Activated CD8-positive, alpha-beta memory T cell treated with anti-CD3 and anti-CD28 coated beads, Interleukin-2, amount 50 U/mL, for 48 hours (primary cell): ENCODE measurements around the gene ELFN2.

ENCODE experiments used
- DNase-seq: peaks from one replicate; pipeline ENCODE4 v3.0.0-alpha.2; 2020

Gene ELFN2

GRCh38 chr22:37352481-37352880 lies 74.8 kb downstream of the ELFN2 start:
- no peak for DNase-seq

DNA sequence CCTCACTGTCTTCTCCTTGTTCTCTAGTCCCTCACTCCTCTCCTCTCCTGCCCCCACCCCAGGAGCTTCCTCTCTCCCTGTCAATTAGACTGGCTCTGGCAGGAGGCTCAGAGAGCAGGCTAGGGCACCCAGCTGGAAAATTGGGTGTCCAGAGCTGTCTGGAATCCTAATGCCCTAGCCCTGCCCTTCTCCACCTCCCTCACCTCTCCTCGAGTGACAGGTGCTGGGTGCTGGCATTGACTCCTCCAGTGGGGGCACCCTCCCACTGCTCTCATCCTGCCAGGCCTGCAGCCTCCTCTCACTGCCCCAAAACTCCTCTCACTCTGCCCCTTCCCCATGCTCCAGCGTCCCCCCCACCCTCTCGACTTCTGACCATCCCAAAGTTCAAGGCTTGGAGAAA lies 76.0 kb downstream of the ELFN2 start:
- DNase-seq, result no peak

- DNase-seq, result no peak
These were observed 78.0 kb downstream of the ELFN2 start for GRCh38 chr22:37349043-37349814.

DNA sequence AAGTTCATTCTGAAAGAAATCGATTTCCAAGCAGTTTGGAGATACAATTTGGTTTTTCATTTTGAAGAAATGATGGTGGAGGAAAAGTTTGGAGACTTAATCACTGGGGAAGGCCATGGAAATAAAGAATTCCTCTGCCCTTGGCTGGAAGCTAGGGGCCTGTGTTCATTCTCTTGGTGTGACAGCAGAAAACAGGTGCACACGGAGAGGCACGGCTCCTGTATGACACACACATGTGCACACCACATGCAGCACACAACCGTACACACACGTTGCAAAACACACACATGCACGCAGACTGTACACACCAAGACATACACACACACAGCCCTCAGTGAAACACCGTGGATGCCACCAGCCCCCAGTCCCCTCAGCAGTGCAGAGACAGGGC lies 80.8 kb downstream of the ELFN2 start:
- no peak for DNase-seq

GRCh38 chr22:37345863-37346504 lies 81.3 kb downstream of the ELFN2 start:
- DNase-seq, result no peak

DNA sequence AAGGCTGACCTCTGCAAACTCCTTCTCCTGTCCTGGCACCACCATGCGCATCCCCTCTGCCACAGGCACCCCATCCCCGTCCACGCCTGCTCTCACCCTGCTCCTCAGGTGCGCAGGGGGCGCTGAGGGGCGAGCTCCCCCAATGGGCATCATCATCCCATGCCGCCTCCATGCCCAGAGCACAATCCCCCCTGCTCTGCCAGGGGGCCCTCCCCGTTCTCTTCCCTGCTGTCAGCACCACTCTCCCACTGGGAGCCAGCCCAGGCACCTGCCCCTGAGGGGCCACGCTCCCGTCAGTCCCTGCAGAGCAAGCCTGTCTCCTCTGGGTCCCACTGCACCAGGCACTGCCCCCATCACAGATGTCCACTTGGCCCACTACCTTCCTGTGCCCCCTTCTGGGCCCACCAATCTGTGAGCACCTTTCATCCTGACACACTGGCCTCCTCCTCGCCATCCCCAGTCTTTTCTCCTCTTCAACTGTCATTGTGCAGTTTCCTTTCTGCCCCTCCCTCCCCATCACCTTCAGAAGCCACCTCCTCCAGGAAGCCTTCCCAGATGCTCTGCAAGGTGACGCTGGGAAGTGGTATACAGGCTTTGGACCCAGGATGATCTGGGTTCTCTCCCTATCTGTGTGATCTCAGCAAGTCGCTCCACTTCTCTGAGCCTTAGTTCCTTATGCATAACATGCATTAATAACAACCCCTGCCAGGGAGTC lies 82.4 kb downstream of the ELFN2 start:
- DNase-seq, result no peak

DNA sequence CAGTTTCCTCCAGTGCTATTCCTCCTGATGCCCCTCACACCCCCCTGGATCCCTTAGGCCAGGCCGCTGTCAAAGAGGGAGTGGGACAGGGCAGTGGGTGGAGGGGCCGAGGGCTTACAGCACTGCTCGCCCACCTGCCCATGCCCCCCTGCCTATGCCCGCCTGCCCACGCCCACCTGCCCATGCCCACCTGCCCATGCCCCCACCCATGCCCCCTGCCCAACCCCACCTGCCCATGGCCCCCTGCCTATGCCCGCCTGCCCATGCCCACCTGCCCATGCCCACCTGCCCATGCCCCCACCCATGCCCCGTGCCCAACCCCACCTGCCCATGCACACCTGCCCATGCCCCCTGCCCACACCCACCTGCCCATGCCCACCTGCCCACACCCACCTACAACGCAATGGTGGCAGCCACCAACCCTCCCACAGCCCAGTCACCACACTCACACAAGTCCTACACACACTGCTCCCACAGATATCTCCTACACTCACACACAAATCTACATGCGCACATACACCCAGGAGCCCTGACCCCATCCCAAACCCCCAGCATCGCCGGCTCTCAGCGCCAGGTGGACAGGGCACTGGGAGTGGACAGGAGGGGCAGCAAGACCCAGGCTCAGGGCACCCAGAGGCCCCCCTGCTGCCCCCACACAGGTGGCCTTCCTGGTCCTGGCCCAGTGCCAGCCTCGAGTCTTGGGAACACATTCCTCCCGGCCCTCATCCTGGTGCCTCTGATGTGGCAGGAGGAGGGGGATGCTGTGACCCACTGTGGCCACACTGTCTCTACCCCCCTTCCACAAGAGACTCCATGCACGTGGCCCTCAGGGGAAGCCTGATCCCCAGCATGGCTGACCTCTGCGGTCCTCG lies 83.2 kb downstream of the ELFN2 start:
- DNase-seq, result no peak

GRCh38 chr22:37343348-37343747 lies 83.9 kb downstream of the ELFN2 start:
- no peak for DNase-seq

GRCh38 chr22:37342065-37342464 lies 85.2 kb downstream of the ELFN2 start:
- DNase-seq, result no peak

DNA sequence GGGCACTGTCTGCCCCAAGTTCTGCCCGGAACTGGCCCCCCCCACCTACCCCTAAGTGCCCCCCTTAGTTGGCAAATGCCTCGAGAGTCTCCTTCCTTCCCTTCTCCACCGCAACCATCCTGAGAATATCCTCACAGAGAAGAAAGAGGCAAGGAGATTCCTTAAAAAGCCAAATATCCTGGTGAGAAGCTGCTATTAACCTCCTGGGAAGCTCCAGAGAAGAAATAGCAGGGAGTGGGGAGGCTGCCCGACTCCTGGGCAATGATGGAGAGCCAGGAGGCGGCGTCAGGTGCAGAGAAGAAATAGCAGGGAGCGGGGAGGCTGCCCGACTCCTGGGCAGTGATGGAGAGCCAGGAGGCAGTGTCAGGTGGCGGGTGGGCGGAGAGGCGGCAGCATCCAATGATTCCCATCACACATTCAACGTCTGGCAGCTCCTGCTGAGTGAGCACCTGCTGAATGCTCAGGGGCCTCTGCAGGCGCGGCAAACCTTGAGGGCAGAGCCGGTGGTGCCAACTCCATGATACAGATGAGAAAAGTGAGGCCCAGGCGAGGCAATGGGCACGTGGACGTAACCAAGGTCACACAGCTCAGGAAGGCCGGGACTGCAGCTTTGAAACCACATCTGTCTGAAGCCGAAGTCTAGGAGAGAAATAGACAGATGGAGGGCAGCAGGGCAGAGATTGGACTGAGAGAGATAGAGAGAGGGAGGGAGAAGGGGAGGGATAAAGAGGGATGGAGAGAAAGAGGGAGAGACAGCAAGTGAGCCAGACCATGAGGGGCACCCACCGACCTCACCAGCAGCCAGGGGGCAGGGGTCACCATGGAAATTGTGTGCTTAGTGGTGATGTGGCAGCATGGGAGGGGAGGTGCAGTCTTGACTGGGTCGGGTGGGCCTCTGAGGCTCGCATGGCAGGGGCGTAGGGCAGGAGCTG lies 86.7 kb downstream of the ELFN2 start:
- no peak for DNase-seq

- DNase-seq, result no peak
These were observed 88.6 kb downstream of the ELFN2 start for GRCh38 chr22:37338539-37339246.

DNA sequence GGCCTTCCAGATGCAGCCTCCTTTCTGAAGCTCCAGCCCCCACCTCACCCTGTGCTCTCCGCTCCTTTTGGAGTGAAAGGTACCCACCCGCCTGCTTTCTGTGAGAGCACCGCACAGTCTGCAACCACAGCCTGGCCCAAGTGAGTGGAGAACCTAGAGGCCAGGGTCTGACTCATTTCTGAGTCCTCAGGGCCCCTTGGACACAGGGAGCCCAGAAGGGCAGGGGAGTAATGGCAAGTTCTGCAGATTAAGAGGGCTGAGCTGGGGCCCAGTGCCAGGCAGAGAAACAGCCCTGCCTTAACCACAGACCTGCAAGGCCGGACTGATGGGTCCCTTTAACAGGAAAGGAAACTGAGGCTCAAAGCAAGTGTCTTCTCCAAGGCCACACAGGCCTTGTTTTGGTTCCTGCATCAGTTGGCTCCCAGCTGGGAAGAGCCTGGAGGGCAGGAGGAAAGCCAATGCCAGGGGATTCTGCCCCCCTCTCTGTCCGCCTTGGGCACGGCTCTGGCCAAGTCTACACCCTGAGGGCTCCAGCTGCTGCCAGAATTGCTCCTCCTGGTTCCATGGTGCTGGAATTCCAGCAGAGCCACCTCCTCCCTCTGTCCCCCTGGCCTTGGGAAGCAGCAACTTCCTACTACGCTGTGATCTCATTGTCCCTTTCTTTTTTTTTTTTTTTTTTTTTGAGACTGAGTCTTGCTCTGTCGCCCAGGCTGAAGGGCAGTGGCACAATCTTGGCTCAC lies 89.9 kb downstream of the ELFN2 start:
- DNase-seq, result no peak

- no peak for DNase-seq
These were observed 90.7 kb downstream of the ELFN2 start for GRCh38 chr22:37336579-37336978.

DNA sequence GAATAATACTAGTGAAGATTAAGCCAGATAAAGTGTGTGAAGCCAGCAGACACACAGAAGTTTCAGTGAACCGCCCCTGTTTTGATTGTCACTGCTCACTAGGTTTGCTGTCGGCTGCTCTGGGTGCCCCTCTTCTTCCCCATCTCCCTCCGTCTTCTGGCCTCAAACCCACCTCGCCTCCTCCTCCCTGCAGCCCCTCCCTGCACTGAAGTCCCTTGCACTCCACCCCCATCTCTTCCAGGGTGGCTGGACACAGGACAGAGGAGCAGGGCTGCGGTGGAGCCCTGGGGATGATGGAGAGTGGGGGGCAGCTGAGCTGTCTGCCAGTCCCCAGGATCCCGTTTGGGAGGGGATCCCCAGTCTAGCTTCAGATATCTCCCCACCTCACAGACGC lies 91.5 kb downstream of the ELFN2 start:
- no peak for DNase-seq

DNA sequence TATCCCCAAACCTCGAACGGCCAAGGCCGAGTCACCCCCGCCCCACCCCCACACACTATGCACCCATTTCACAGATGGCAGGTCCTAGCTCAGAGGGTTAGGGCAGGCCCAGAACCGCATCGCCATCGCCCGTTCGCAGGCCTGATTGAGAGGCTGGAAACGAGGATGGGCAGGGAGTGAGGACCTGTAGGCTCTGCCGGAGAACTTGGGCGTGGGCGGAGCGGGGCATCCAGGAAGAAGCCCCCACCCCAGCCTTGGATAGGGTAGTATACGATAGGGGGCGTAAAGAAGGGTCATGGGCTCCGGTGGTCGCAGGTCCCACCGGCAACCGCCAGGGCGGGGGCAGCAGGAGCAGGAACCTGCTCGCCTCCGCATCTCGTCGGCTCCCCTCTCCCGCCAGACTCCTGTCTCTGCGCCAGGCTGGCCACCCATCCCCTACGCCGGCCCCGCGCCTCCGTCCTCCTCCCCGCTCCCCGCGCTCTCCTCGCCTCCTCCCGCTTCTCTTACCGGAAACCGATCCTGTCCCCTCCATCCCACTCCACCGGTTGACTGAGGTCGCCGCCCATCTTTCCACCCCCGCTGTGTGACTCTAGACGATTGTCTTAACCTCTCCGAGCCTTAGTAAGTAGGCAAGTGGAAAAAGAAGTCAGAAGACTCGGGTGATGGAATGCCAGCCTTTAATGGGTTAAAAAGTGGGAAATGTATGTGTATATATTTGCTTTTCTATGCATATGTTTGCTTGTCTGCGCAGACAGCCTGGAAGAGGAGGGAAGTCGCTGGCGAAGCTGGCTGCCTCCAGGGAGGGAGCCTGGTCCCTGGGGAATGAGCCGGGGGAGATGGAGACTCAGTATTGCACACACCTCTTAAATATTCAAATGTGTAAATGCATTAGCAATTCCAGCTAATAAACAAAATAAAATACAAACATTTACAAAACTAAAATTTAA lies 92.1 kb downstream of the ELFN2 start:
- no peak for DNase-seq

DNA sequence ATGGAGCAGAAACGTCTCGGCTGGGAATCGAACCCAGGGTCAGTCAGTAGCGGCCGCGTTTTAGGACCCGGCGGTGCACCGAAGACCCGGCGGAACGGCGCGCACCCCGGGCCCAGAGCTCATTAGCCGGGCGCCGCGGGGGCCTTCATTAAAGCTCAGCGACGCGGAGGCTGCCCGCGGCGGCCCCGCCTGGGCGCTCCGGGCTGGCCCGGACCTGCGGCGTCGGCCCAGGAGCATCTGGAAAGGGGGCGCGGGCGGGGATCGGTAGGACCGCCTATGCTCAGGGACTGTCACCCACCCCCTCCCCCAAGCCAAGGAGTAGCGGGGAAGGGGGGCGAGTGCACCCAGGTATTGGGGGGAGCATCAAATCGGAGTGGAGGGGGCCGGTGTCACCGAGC lies 92.8 kb downstream of the ELFN2 start:
- no peak for DNase-seq

GRCh38 chr22:37333724-37334460 lies 93.4 kb downstream of the ELFN2 start:
- no peak for DNase-seq

GRCh38 chr22:37331856-37332536 lies 95.3 kb downstream of the ELFN2 start:
- DNase-seq, result no peak
